H1 (cell line): Measurements from ENCODE around the gene PAK5. TPM values are rescaled to one million over a fixed set of nuclear protein-coding genes. Genes with fewer than 3 reads are reported as not detected.

Experiments
- CTCF ChIA-PET: fragments of 300-600 bp; sonication (Branson Sonifier 250); formaldehyde crosslinking; loops from one replicate; lab custom pipeline; 2021; ENCODE audit not compliant: partially characterized antibody; lab: Charles Lee
- POLR2A ChIA-PET: fragments of 300-600 bp; sonication (Branson Sonifier 250); formaldehyde crosslinking; loops from one replicate; lab custom pipeline; 2021; ENCODE audit warnings: inconsistent platforms; ENCODE audit not compliant: partially characterized antibody; lab: Charles Lee
- DNase-seq, 2 experiments: peaks; one replicate each; pipeline versions ENCODE4 v3.0.0 to v3.0.0-alpha.2; 2010 to 2022; ENCODE audit warnings: low spot score in 2 of 2, low read depth in 1 of 2, mixed read lengths in 1 of 2
- FAIRE-seq: peaks from 2 replicates; lab custom pipeline; 2011; peaks lifted over from hg19 to GRCh38; lab: Jason Lieb, UNC
- H2AFZ ChIP-seq: 2 replicates; pipeline ENCODE4 v1.8.1; 2012; ENCODE audit warnings: low read length, inconsistent platforms
- H2AK5ac ChIP-seq: 2 replicates; pipeline ENCODE4 v1.6.1; 2013; ENCODE audit warnings: low read depth, low read length
- H2BK120ac ChIP-seq: replicated peaks from 2 replicates; pipeline ENCODE3; 2013; ENCODE audit warnings: low read depth, low read length, inconsistent platforms
- H2BK12ac ChIP-seq: 2 replicates; pipeline ENCODE4 v1.6.1; 2013; ENCODE audit warnings: low read depth, low read length
- H2BK15ac ChIP-seq: 2 replicates; pipeline ENCODE4 v1.6.1; 2013; ENCODE audit warnings: low read length
- H2BK20ac ChIP-seq: 2 replicates; pipeline ENCODE4 v1.6.1; 2013; ENCODE audit warnings: low read length
- H2BK5ac ChIP-seq: 2 replicates; pipeline ENCODE4 v1.6.1; 2013; ENCODE audit warnings: low read depth, low read length
- H3K14ac ChIP-seq: 2 replicates; pipeline ENCODE4 v1.6.1; 2013; ENCODE audit warnings: inconsistent platforms; ENCODE audit not compliant: insufficient read length
- H3K18ac ChIP-seq: 2 replicates; pipeline ENCODE4 v1.6.1; 2013; ENCODE audit warnings: low read length; ENCODE audit errors: extremely low read depth
- H3K23ac ChIP-seq: 2 replicates; pipeline ENCODE4 v1.6.1; 2013; ENCODE audit warnings: inconsistent platforms; ENCODE audit not compliant: insufficient read length
- H3K23me2 ChIP-seq: 2 replicates; pipeline ENCODE4 v1.6.1; 2013; ENCODE audit warnings: low read depth, low read length
- H3K27ac ChIP-seq: 2 replicates; pipeline ENCODE4 v1.6.1; 2011; ENCODE audit warnings: low read depth, low read length, inconsistent platforms
- H3K27me3 ChIP-seq, 4 experiments: replicated peaks in 1 of 4; 1 replicate in 1 of 4; 2 replicates in 3 of 4; pipeline versions ENCODE4 v1.6.1 to v1.8.1; 2011 to 2013; ENCODE audit warnings: low read length in 3 of 4, mild to moderate bottlenecking in 3 of 4, inconsistent platforms in 2 of 4, mixed read lengths in 2 of 4, moderate library complexity in 1 of 4; ENCODE audit not compliant: control insufficient read depth in 3 of 4, insufficient read depth in 3 of 4; ENCODE audit errors: extremely low read depth in 1 of 4
- H3K36me3 ChIP-seq, 4 experiments: 2 replicates each; pipeline versions ENCODE4 v1.6.1 to v1.8.1; 2011 to 2013; ENCODE audit warnings: mild to moderate bottlenecking in 4 of 4, low read length in 3 of 4, moderate library complexity in 2 of 4, control low read depth in 1 of 4, inconsistent platforms in 1 of 4; ENCODE audit not compliant: insufficient read depth in 4 of 4, control insufficient read depth in 2 of 4
- H3K4ac ChIP-seq: replicated peaks from 2 replicates; pipeline ENCODE3; 2013; ENCODE audit warnings: low read length, low read depth, mixed read lengths, inconsistent platforms; ENCODE audit not compliant: insufficient read length
- H3K4me1 ChIP-seq, 4 experiments: replicated peaks in 1 of 4; 1 replicate in 1 of 4; 2 replicates in 3 of 4; pipeline versions ENCODE4 v1.6.1 to v1.8.1; 2011 to 2013; ENCODE audit warnings: low read length in 3 of 4, inconsistent platforms in 2 of 4, mixed read lengths in 1 of 4; ENCODE audit not compliant: insufficient read depth in 4 of 4, control insufficient read depth in 3 of 4
- H3K4me2 ChIP-seq, 2 experiments: 2 replicates each; pipeline versions ENCODE4 v1.6.1 to v1.8.1; 2011 to 2013; ENCODE audit warnings: low read depth in 2 of 2, low read length in 2 of 2, control low read depth in 1 of 2, inconsistent platforms in 1 of 2, mild to moderate bottlenecking in 1 of 2; ENCODE audit not compliant: insufficient read depth in 1 of 2
- H3K4me3 ChIP-seq, 4 experiments: fragments of 200-600, 300-600 bp in 1 of 4; sonication (generic), shearing (Covaris generic), sonication (Bioruptor Twin) in 1 of 4; 2 replicates each; pipeline versions ENCODE4 v1.5.1 to v1.8.1; 2011 to 2016; ENCODE audit warnings: low read length in 4 of 4, low read depth in 3 of 4, control low read depth in 2 of 4, inconsistent platforms in 2 of 4, mild to moderate bottlenecking in 2 of 4, mixed read lengths in 1 of 4, moderate library complexity in 1 of 4; ENCODE audit not compliant: insufficient read depth in 2 of 4; ENCODE audit errors: extremely low read depth in 1 of 4
- H3K56ac ChIP-seq: replicated peaks from 2 replicates; pipeline ENCODE3; 2013; ENCODE audit warnings: low read depth, mild to moderate bottlenecking, mixed read lengths, low read length, inconsistent platforms; ENCODE audit not compliant: insufficient read length
- H3K79me1 ChIP-seq: 2 replicates; pipeline ENCODE4 v1.6.1; 2013; ENCODE audit warnings: low read depth, low read length, control low read depth
- H3K79me2 ChIP-seq, 2 experiments: 2 replicates each; pipeline versions ENCODE4 v1.6.1 to v1.8.1; 2012 to 2013; ENCODE audit warnings: low read length in 2 of 2, mild to moderate bottlenecking in 2 of 2, inconsistent platforms in 1 of 2; ENCODE audit not compliant: insufficient read depth in 2 of 2, control insufficient read depth in 1 of 2
- H3K9ac ChIP-seq, 4 experiments: replicated peaks in 1 of 4; 1 replicate in 1 of 4; 2 replicates in 3 of 4; pipeline versions ENCODE4 v1.6.1 to v1.8.1; 2011 to 2013; ENCODE audit warnings: low read depth in 3 of 4, low read length in 3 of 4, control low read depth in 2 of 4, mild to moderate bottlenecking in 2 of 4, moderate library complexity in 2 of 4, inconsistent platforms in 1 of 4; ENCODE audit errors: extremely low read depth in 1 of 4
- H3K9me3 ChIP-seq, 2 experiments: 2 replicates each; pipeline versions ENCODE4 v1.6.1 to v1.8.1; 2012 to 2013; ENCODE audit warnings: mild to moderate bottlenecking in 2 of 2, moderate library complexity in 2 of 2, control low read depth in 1 of 2, inconsistent platforms in 1 of 2, low read depth in 1 of 2, low read length in 1 of 2, mixed read lengths in 1 of 2; ENCODE audit not compliant: insufficient read depth in 2 of 2
- H4K20me1 ChIP-seq, 2 experiments: replicated peaks in 1 of 2; 2 replicates each; pipeline versions ENCODE3 to v1.8.1; 2011 to 2013; ENCODE audit warnings: inconsistent platforms in 2 of 2, low read length in 2 of 2, mild to moderate bottlenecking in 1 of 2; ENCODE audit not compliant: insufficient read depth in 2 of 2, control insufficient read depth in 1 of 2
- H4K5ac ChIP-seq: 2 replicates; pipeline ENCODE4 v1.6.1; 2013; ENCODE audit warnings: low read length, low read depth, mixed read lengths, inconsistent platforms; ENCODE audit not compliant: insufficient read length
- H4K8ac ChIP-seq: 2 replicates; pipeline ENCODE4 v1.8.0; 2013; ENCODE audit warnings: mild to moderate bottlenecking, moderate library complexity, low read length, inconsistent platforms; ENCODE audit not compliant: insufficient read depth; ENCODE audit errors: extremely low read depth
- H4K91ac ChIP-seq: replicated peaks from 2 replicates; pipeline ENCODE3; 2013; ENCODE audit warnings: low read length, mixed read lengths, inconsistent platforms; ENCODE audit not compliant: insufficient read length
- BACH1 ChIP-seq: IDR thresholded peaks from 2 replicates; pipeline ENCODE4 v1.6.1; 2012; ENCODE audit warnings: low read length, improper control_type of control experiment
- BRCA1 ChIP-seq: IDR thresholded peaks from 2 replicates; pipeline ENCODE4 v1.6.1; 2012; ENCODE audit warnings: low read depth, low read length, improper control_type of control experiment
- CBX8 ChIP-seq: fragments of 300-800, 300-1000 bp; sonication (generic); IDR thresholded peaks from 2 replicates; pipeline ENCODE4 v1.7.1; 2016; ENCODE audit warnings: low read depth, low read length, borderline replicate concordance
- EP300 ChIP-seq, 2 experiments: IDR thresholded peaks; 1 replicate in 1 of 2; 2 replicates in 1 of 2; pipeline ENCODE4 v1.6.1; 2011 to 2012; ENCODE audit warnings: low read depth in 2 of 2, low read length in 2 of 2, mild to moderate bottlenecking in 2 of 2, borderline replicate concordance in 1 of 2, inconsistent platforms in 1 of 2, moderate library complexity in 1 of 2
- EZH2 ChIP-seq: fragments of 200-600 bp; sonication (generic); IDR thresholded peaks from 2 replicates; pipeline ENCODE4 v1.7.1; 2012; ENCODE audit warnings: low read depth, mild to moderate bottlenecking, moderate library complexity, low read length, inconsistent platforms; ENCODE audit not compliant: severe bottlenecking
- GABPA ChIP-seq: IDR thresholded peaks from 2 replicates; pipeline ENCODE4 v1.6.1; 2011; ENCODE audit warnings: mild to moderate bottlenecking, low read length, moderate library complexity, borderline replicate concordance; ENCODE audit not compliant: insufficient read depth
- SIN3A ChIP-seq, 2 experiments: IDR thresholded peaks in 1 of 2; conservative IDR thresholded peaks in 1 of 2; 2 replicates each; pipeline ENCODE4 v1.6.1; 2011 to 2012; ENCODE audit warnings: low read length in 2 of 2, improper control_type of control experiment in 1 of 2, low read depth in 1 of 2, mild to moderate bottlenecking in 1 of 2
- SP2 ChIP-seq: IDR thresholded peaks from 2 replicates; pipeline ENCODE4 v1.6.1; 2012; ENCODE audit warnings: mild to moderate bottlenecking, low read length, inconsistent platforms
- SP4 ChIP-seq: IDR thresholded peaks from 2 replicates; pipeline ENCODE4 v1.6.1; 2012; ENCODE audit warnings: low read length, inconsistent platforms
- SRF ChIP-seq: IDR thresholded peaks from 2 replicates; pipeline ENCODE4 v1.6.1; 2011; ENCODE audit warnings: mild to moderate bottlenecking, low read depth, low read length, moderate library complexity
- TAF1 ChIP-seq: IDR thresholded peaks from 2 replicates; pipeline ENCODE4 v1.6.1; 2011; ENCODE audit warnings: mild to moderate bottlenecking, low read depth, low read length
- TAF7 ChIP-seq: optimal IDR thresholded peaks from 2 replicates; pipeline ENCODE3; 2011; ENCODE audit warnings: low read depth, mild to moderate bottlenecking, inconsistent platforms, low read length, moderate library complexity, borderline replicate concordance
- TEAD4 ChIP-seq: IDR thresholded peaks from 2 replicates; pipeline ENCODE4 v1.6.1; 2012; ENCODE audit warnings: low read depth, low read length, inconsistent platforms, mixed read lengths
- ZNF274 ChIP-seq: IDR thresholded peaks from 2 replicates; pipeline ENCODE4 v1.7.0; 2012; ENCODE audit warnings: low read length, borderline replicate concordance; ENCODE audit errors: extremely low read depth
- polyA plus RNA-seq, 7 experiments: library from polyadenylated mRNA; depleted of rRNA in 3 of 7; stranded (reverse) in 5 of 7; unstranded in 2 of 7; fragments of >200 nt in 5 of 7; fragments of 200-250 nt in 2 of 7; gene quantifications; 1 replicate in 5 of 7; 2 replicates in 1 of 7; 4 replicates in 1 of 7; pipeline versions ENCODE4 v1.2.1 to v1.2.3, GENCODE V29; 2011 to 2013; ENCODE audit warnings: missing spikeins in 2 of 7, mixed read lengths in 2 of 7
- total RNA-seq: library from RNA; stranded (reverse); fragmentation: NEBNext Ultra II Directional; extraction: Animal tissue kit (Norgen Biotek cat#: 25700); gene quantifications from 2 replicates; pipeline ENCODE4 v1.2.1, GENCODE V29; 2021

PAK5 gene
- total and polyA plus RNA-seq, 2 of the 8 experiments (the other 6 are each of a cell fraction or from before 2014, with no cell fraction given) = 0.54 to 0.80 TPM

- DNase-seq = no peak
- no peak overlapping the region for H3K4ac ChIP-seq
- H4K5ac ChIP-seq = no peak overlapping the region
- no peak overlapping the region for H2BK15ac ChIP-seq
- no peak overlapping the region for H2AK5ac ChIP-seq
- FAIRE-seq = no peak
- no peaks in the 10 kb centered on the region for H3K36me3 ChIP-seq
- no peaks in the 10 kb centered on the region for H3K27me3 ChIP-seq
- no peak overlapping the region for H3K18ac ChIP-seq
- H2BK5ac ChIP-seq = no peak overlapping the region
- no peaks in the 10 kb centered on the region for H3K9me3 ChIP-seq
- H3K14ac ChIP-seq = no peak overlapping the region
- POLR2A ChIA-PET = no interaction called here
- no peak overlapping the region for H3K56ac ChIP-seq
- H4K20me1 ChIP-seq = no peaks in the 10 kb centered on the region
- H3K23ac ChIP-seq = no peak overlapping the region
- no peak overlapping the region for H3K9ac ChIP-seq
- no peaks in the 10 kb centered on the region for H3K79me2 ChIP-seq
- no peak overlapping the region for H3K4me3 ChIP-seq
- H3K4me1 ChIP-seq = no peaks in the 10 kb centered on the region
- H4K8ac ChIP-seq = no peak overlapping the region
- H2BK12ac ChIP-seq = no peak overlapping the region
- no peak overlapping the region for H3K4me2 ChIP-seq
- H3K27ac ChIP-seq = no peak overlapping the region
- no peak overlapping the region for H2BK20ac ChIP-seq
- no peaks in the 10 kb centered on the region for H3K79me1 ChIP-seq
- CTCF ChIA-PET = interaction anchor here (0.8 to 2.5 kb wide), 4 partner anchors 9 to 336 kb away, joined by 3 to 9 read pairs (median 4); no protein-coding TSS in a partner anchor
- H4K91ac ChIP-seq = no peak overlapping the region
- H3K23me2 ChIP-seq = no peaks in the 10 kb centered on the region
- H2AFZ ChIP-seq = no peak overlapping the region
- no peak overlapping the region for H2BK120ac ChIP-seq
- TF ChIP-seq BACH1 (no peak), SP2 (no peak), ZNF274 (no peak), SP4 (no peak), TAF1 (no peak), CBX8 (no peak), SIN3A (conservative IDR thresholded peaks at IDR 0.05 in 1 of 2, IDR thresholded peaks at IDR 0.05 in 1 of 2; ENCODE audit: low read depth in 1 of 2, low read length in 2 of 2) (no peak), BRCA1 (no peak), EP300 (IDR thresholded peaks at IDR 0.05; ENCODE audit: borderline replicate concordance in 1 of 2, low read depth in 2 of 2, low read length in 2 of 2) (no peak), EZH2 (no peak), TEAD4 (no peak), TAF7 (no peak), GABPA (no peak), SRF (no peak)
These were observed 94.3 kb downstream of the PAK5 start for GRCh38 chr20:9744551-9744950.
